Measurements from ENCODE around the gene GRM1. TPM values are rescaled to one million over a fixed set of nuclear protein-coding genes. Genes with fewer than 3 reads are reported as not detected.

GRM1 gene
- total and polyA plus RNA-seq, 2 of the 4 experiments (the other 2 are of a cell fraction) = not detected

DNA sequence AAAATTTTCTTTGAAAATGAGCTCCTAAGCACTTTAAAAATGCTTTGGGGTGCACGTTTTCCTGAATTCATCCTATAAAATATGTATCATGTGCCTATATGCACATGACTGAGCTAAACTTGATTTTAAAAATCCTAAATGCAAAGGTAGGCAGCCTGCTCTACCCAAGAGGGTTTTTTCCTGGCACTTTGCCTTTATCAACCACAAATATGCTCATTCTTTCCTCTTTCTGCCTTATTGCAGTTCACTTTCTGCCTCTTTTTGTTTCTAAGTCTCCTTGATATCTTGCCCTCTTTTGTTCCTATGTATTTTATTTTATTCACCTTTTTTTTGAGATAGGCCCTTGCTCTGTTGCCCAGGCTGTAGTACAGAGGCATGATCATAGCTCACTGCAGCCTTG lies 229.3 kb downstream of the GRM1 start:
- ATAC-seq (ENCODE audit: low read depth) (no peak), DNase-seq (no peak)
- H3K9me1 ChIP-seq (ENCODE audit: insufficient read depth, low read length) = no peaks in the 10 kb centered on the region
- no peak overlapping the region for H2AFZ ChIP-seq (replicated peaks; ENCODE audit: low read length, poor library complexity)
- TF ChIP-seq, protein P1, sequence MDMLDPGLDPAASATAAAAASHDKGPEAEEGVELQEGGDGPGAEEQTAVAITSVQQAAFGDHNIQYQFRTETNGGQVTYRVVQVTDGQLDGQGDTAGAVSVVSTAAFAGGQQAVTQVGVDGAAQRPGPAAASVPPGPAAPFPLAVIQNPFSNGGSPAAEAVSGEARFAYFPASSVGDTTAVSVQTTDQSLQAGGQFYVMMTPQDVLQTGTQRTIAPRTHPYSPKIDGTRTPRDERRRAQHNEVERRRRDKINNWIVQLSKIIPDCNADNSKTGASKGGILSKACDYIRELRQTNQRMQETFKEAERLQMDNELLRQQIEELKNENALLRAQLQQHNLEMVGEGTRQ (IDR thresholded peaks at IDR 0.05; ENCODE audit: low read depth, low read length) = no peak
- no peak for TF ChIP-seq SMC3 (IDR thresholded peaks at IDR 0.05; ENCODE audit: low read depth, low read length)
- TF ChIP-seq MAZ (IDR thresholded peaks at IDR 0.05; ENCODE audit: borderline replicate concordance, low read depth, low read length) = no peak
- TF ChIP-seq, protein P2, sequence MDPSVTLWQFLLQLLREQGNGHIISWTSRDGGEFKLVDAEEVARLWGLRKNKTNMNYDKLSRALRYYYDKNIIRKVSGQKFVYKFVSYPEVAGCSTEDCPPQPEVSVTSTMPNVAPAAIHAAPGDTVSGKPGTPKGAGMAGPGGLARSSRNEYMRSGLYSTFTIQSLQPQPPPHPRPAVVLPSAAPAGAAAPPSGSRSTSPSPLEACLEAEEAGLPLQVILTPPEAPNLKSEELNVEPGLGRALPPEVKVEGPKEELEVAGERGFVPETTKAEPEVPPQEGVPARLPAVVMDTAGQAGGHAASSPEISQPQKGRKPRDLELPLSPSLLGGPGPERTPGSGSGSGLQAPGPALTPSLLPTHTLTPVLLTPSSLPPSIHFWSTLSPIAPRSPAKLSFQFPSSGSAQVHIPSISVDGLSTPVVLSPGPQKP (IDR thresholded peaks at IDR 0.05; ENCODE audit: borderline replicate concordance, low read depth, low read length) = no peak
- TF ChIP-seq RAD21 (IDR thresholded peaks at IDR 0.05; ENCODE audit: low read length) = no peak
- no peak for TF ChIP-seq RFX5 (IDR thresholded peaks at IDR 0.05; ENCODE audit: low read depth, low read length)
- no peak for TF ChIP-seq CTCF (conservative IDR thresholded peaks at IDR 0.05; ENCODE audit: low read depth, low read length)
- TF ChIP-seq MXI1 (IDR thresholded peaks at IDR 0.05; ENCODE audit: borderline replicate concordance, low read depth, low read length) = no peak
- TF ChIP-seq POLR2A (IDR thresholded peaks at IDR 0.05; ENCODE audit: low read depth, low read length) = no peak
- no peak for TF ChIP-seq CEBPB (IDR thresholded peaks at IDR 0.05; ENCODE audit: low read depth, low read length)
- no peak for TF ChIP-seq BHLHE40 (IDR thresholded peaks at IDR 0.05; ENCODE audit: low read depth, low read length)
- no peak for TF ChIP-seq MAFK (IDR thresholded peaks at IDR 0.05; ENCODE audit: low read depth, low read length)
- no peak for TF ChIP-seq RCOR1 (IDR thresholded peaks at IDR 0.05; ENCODE audit: insufficient replicate concordance, low read length)
- no peak for TF ChIP-seq CHD1 (IDR thresholded peaks at IDR 0.05; ENCODE audit: low read depth, low read length)
- H3K79me1 ChIP-seq (ENCODE audit: low read depth in 1 of 2, low read length in 2 of 2) = no peaks in the 10 kb centered on the region
- no peaks in the 10 kb centered on the region for H3K9me3 ChIP-seq (ENCODE audit: control insufficient read depth, insufficient read depth, low read length)
- H3K27me3 ChIP-seq (ENCODE audit: control insufficient read depth, insufficient read depth, low read length) = no peaks in the 10 kb centered on the region
- H4K20me1 ChIP-seq (ENCODE audit: insufficient read depth, low read length) = no peaks in the 10 kb centered on the region
- no peak overlapping the region for H2AK5ac ChIP-seq (ENCODE audit: low read depth, low read length)
- H2BK20ac ChIP-seq (ENCODE audit: low read depth, low read length) = no peak overlapping the region
- no peak overlapping the region for H3K4me3 ChIP-seq (ENCODE audit: insufficient read depth, low read depth, low read length)
- no peak overlapping the region for H4K91ac ChIP-seq (ENCODE audit: insufficient read depth, low read depth, low read length)
- no peaks in the 10 kb centered on the region for H3K36me3 ChIP-seq (ENCODE audit: control insufficient read depth, insufficient read depth, low read length)
- CTCF ChIA-PET = interaction anchor here (0.6 kb wide), 1 partner anchor 13 kb away, joined by 7 read pairs; no protein-coding TSS in a partner anchor
- no peak overlapping the region for H3K4me2 ChIP-seq (ENCODE audit: low read depth, low read length)
- no peak overlapping the region for H2BK15ac ChIP-seq (ENCODE audit: low read depth, low read length)
- H3K14ac ChIP-seq (replicated peaks; ENCODE audit: low read depth, low read length) = no peak overlapping the region
- H2AK9ac ChIP-seq (replicated peaks; ENCODE audit: low read depth, low read length, poor library complexity) = no peak overlapping the region
- POLR2A ChIA-PET (ENCODE audit: unreplicated experiment) = no interaction called here
- in situ Hi-C loops (cut with MboI; ENCODE audit: low sequenced_read_pairs) (no loop called here), intact Hi-C loops (cut with micrococcal nuclease) (no loop called here), dilution Hi-C loops (cut with HindIII; ENCODE audit: low sequenced_read_pairs, unreplicated experiment) (no loop called here)
- H3K56ac ChIP-seq (ENCODE audit: extremely low read depth, insufficient read depth, low read length) = no peak overlapping the region
- no peak overlapping the region for H3K27ac ChIP-seq (ENCODE audit: insufficient read depth, low read length)
- H3K4me1 ChIP-seq (ENCODE audit: control insufficient read depth, insufficient read depth, low read length) = no peaks in the 10 kb centered on the region
- no peak overlapping the region for H4K5ac ChIP-seq (ENCODE audit: low read depth, low read length)
- no TSS peak for BruUV-seq (replicated peaks)
- no peak overlapping the region for H3K18ac ChIP-seq (ENCODE audit: low read depth, low read length)
- no peak overlapping the region for H3K4ac ChIP-seq (ENCODE audit: low read depth, low read length)
- no peak overlapping the region for H3K9ac ChIP-seq (ENCODE audit: low read depth, low read length)
- H2BK120ac ChIP-seq (ENCODE audit: low read depth, low read length) = no peak overlapping the region
- no CpG with 5 or more reads among the region's 1 CpG for WGBS, 2 experiments (ENCODE audit: extremely low coverage in 2 of 2, insufficient read length in 1 of 2)
- no peak overlapping the region for H3K23ac ChIP-seq (ENCODE audit: low read depth, low read length)
- H4K8ac ChIP-seq (ENCODE audit: low read depth in 2 of 2, low read length in 2 of 2) = no peak overlapping the region
- no peak overlapping the region for H2BK5ac ChIP-seq (ENCODE audit: low read depth, low read length, poor library complexity, severe bottlenecking)

Data from IMR-90 (cell line).